Measurements from ENCODE around the gene TKT.

Gene TKT

GRCh38 chr3:53194210-53195065 lies 61.4 kb downstream of the TKT start:
- DNase-seq: peak; percentile 35

- no peak for DNase-seq
Measured at GRCh38 chr3:53193466-53194209, 62.2 kb downstream of the TKT start.

- DNase-seq: no peak
Measured at GRCh38 chr3:53192608-53193007, 63.2 kb downstream of the TKT start.

GRCh38 chr3:53191836-53192480 lies 63.9 kb downstream of the TKT start:
- DNase-seq: no peak

GRCh38 chr3:53190659-53191058 lies 65.2 kb downstream of the TKT start:
- no peak for DNase-seq

- no peak for DNase-seq
Measured at GRCh38 chr3:53189276-53189675, 66.5 kb downstream of the TKT start.

GRCh38 chr3:53188720-53189119 lies 67.1 kb downstream of the TKT start:
- no peak for DNase-seq

GRCh38 chr3:53188136-53188685 lies 67.6 kb downstream of the TKT start:
- no peak for DNase-seq

- DNase-seq: no peak
Measured at GRCh38 chr3:53187430-53187829, 68.4 kb downstream of the TKT start.

GRCh38 chr3:53186726-53187125 lies 69.1 kb downstream of the TKT start:
- no peak for DNase-seq

GRCh38 chr3:53185761-53186465 lies 69.9 kb downstream of the TKT start:
- DNase-seq: no peak

GRCh38 chr3:53184701-53185100 lies 71.1 kb downstream of the TKT start:
- no peak for DNase-seq

GRCh38 chr3:53183514-53183913 lies 72.3 kb downstream of the TKT start:
- DNase-seq: no peak

GRCh38 chr3:53182764-53183355 lies 73.0 kb downstream of the TKT start:
- no peak for DNase-seq

- DNase-seq: no peak
Measured at GRCh38 chr3:53181528-53181927, 74.3 kb downstream of the TKT start.

GRCh38 chr3:53181024-53181371 lies 74.8 kb downstream of the TKT start:
- no peak for DNase-seq

- DNase-seq: no peak
Measured at GRCh38 chr3:53180305-53181023, 75.4 kb downstream of the TKT start.

GRCh38 chr3:53179580-53179979 lies 76.2 kb downstream of the TKT start:
- no peak for DNase-seq

- no peak for DNase-seq
Measured at GRCh38 chr3:53178246-53178645, 77.6 kb downstream of the TKT start.

- no peak for DNase-seq
Measured at GRCh38 chr3:53175613-53176540, 79.9 kb downstream of the TKT start.

Measured in NCI-H2107 (cell line).